ENCODE results near the gene RBM20.

RBM20 gene

DNA sequence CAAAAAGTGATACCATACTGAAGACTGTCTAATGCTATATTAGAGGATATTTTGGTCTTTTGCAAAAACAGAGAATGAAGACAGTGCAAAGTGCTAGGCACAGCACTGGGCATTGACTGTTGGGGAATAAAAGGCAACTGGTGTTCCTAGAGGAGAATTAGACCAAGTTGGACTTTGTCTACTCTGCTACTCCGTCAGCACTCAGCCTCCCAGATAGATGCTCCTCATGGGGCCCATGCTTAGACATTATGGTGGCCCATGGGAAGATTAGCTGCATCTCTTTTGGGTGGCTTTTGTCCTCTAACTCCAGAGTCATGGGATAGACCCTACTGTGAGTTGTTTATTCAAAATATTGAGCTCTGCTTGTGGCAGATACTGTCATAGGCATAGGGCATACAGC, 113.5 kb downstream of the RBM20 start:
- no peaks in the 10 kb centered on the region for H3K9me3 ChIP-seq
- no peaks in the 10 kb centered on the region for H3K36me3 ChIP-seq
- no peak for TF ChIP-seq CTCF (IDR thresholded peaks at IDR 0.05)

GRCh38 chr10:110758128-110758765, 114.1 kb downstream of the RBM20 start:
- TF ChIP-seq CTCF (IDR thresholded peaks at IDR 0.05): no peak
- no peaks in the 10 kb centered on the region for H3K36me3 ChIP-seq
- H3K4me1 ChIP-seq (ENCODE audit: control insufficient read depth in 1 of 2, insufficient read depth in 1 of 2, low read depth in 1 of 2, low read length in 1 of 2): no peaks in the 10 kb centered on the region
- H3K27ac ChIP-seq: no peak overlapping the region
- no peak overlapping the region for H3K4me3 ChIP-seq (ENCODE audit: low read depth in 1 of 2, low read length in 1 of 2)
- no peaks in the 10 kb centered on the region for H3K9me3 ChIP-seq
- H3K27me3 ChIP-seq: no peaks in the 10 kb centered on the region

More for the DNA sequence above, 113.5 kb downstream of the RBM20 start:
- Histone ChIP-seq H3K27ac (no peak overlapping the region), H3K4me1 (ENCODE audit: control insufficient read depth in 1 of 2, insufficient read depth in 1 of 2, low read depth in 1 of 2, low read length in 1 of 2) (no peaks in the 10 kb centered on the region), H3K27me3 (no peaks in the 10 kb centered on the region), H3K4me3 (ENCODE audit: low read depth in 1 of 2, low read length in 1 of 2) (no peak overlapping the region)

DNA sequence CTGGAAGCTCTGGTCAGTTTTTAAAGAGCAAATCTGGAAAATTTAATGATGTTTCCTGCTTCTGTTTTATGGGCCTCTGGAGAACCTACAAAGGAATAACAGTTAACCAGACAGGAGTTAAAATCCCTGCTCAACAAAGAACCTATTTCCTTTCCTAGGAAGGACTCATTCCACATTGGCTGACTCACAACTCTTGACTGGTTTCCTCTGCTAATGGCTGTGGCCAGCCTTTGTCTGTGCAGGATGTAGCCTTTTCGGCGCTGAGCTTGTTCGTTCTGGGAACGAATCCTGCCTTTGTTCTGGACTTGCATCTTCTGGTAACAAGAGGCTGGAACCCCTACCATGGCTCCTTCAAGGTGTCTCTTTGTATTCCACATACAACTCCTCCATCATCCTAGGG, 114.8 kb downstream of the RBM20 start:
- Histone ChIP-seq H3K27me3 (no peaks in the 10 kb centered on the region), H3K27ac (no peak overlapping the region), H3K4me1 (ENCODE audit: control insufficient read depth in 1 of 2, insufficient read depth in 1 of 2, low read depth in 1 of 2, low read length in 1 of 2) (no peaks in the 10 kb centered on the region), H3K36me3 (no peaks in the 10 kb centered on the region), H3K9me3 (no peaks in the 10 kb centered on the region), H3K4me3 (ENCODE audit: low read depth in 1 of 2, low read length in 1 of 2) (no peak overlapping the region)
- TF ChIP-seq CTCF (IDR thresholded peaks at IDR 0.05): no peak

GRCh38 chr10:110759523-110759922, 115.4 kb downstream of the RBM20 start:
- Histone ChIP-seq H3K9me3 (no peaks in the 10 kb centered on the region), H3K36me3 (no peaks in the 10 kb centered on the region), H3K27me3 (no peaks in the 10 kb centered on the region), H3K4me1 (ENCODE audit: control insufficient read depth in 1 of 2, insufficient read depth in 1 of 2, low read depth in 1 of 2, low read length in 1 of 2) (no peaks in the 10 kb centered on the region), H3K4me3 (ENCODE audit: low read depth in 1 of 2, low read length in 1 of 2) (no peak overlapping the region), H3K27ac (no peak overlapping the region)
- no peak for TF ChIP-seq CTCF (IDR thresholded peaks at IDR 0.05)

GRCh38 chr10:110762109-110762848, 118.1 kb downstream of the RBM20 start:
- TF ChIP-seq CTCF (IDR thresholded peaks at IDR 0.05): no peak
- no peaks in the 10 kb centered on the region for H3K4me1 ChIP-seq (ENCODE audit: control insufficient read depth in 1 of 2, insufficient read depth in 1 of 2, low read depth in 1 of 2, low read length in 1 of 2)

More at GRCh38 chr10:110762109-110762848, 118.1 kb downstream of the RBM20 start:
- Histone ChIP-seq H3K36me3 (no peaks in the 10 kb centered on the region), H3K9me3 (no peaks in the 10 kb centered on the region), H3K27ac (no peak overlapping the region), H3K27me3 (no peaks in the 10 kb centered on the region), H3K4me3 (ENCODE audit: low read depth in 1 of 2, low read length in 1 of 2) (no peak overlapping the region)
